ENCODE results near the gene PDE6H. TPM values are rescaled to one million over a fixed set of nuclear protein-coding genes. Genes with fewer than 3 reads are reported as not detected.

Gene PDE6H
- total RNA-seq, 1 donor from 2014 or later: not detected

DNA sequence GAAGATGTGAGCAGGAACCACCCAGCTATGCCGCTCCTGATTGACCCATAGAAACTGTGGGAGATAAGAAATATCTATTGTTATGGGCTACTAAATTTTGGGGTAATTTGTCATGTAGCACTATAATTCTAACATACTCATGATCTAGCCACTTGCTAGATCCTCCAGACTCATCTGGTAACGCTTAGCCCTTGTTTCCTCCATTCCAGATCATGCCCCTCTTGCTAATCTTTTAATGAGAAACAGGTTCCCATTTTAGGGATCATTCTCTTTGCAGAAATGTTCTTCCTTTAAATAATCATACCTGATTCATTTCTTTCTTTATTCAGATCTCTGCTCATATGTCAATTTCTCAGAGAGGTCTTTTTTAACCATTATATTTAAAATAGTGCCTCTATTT lies 7.6 kb upstream of the PDE6H start:
- no peak for FAIRE-seq

DNA sequence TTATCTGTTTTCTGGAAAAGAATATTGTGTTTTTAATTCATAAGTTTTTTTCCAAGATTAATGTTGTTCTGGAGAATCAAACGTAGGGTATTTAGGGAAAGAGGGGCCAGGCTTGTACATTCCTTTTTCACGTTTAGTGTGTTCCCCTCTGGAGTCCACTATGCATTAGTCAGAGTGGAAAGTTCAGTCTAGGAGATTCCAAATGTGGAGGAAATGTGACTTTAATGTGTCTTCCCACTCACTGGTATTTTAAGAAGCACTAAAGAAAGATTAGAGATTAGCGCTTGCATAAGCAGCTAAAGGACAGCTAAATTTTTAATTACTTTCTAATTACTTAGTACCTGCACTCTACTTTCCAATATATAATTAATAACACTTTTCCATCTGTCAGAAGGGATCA lies 4.4 kb upstream of the PDE6H start:
- DNase-seq (ENCODE audit: low spot score in 2 of 2) (no peak), FAIRE-seq (no peak)

More for the DNA sequence above, 7.6 kb upstream of the PDE6H start:
- no peak for DNase-seq (ENCODE audit: low spot score in 2 of 2)

DNA sequence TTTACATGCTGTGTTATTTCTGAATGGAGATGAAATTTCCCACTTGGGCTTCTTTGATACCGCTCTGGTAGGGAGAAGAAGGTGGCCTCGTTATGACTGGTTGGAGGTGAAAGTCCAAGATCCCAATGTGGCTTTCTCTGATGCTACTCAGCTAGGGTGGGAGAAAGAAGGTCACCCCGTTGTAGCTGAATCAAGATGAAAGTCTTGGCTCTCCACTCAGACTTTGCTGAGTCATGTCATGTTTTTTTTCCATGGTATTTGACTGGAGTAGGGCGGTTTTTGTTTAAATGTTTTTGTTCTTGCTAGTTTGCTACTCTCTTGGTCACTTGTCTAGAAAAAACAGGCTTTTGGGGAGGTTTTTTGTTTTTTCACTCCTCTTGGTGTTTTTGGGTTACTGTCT lies 2.4 kb upstream of the PDE6H start:
- FAIRE-seq (no peak), DNase-seq (ENCODE audit: low spot score in 2 of 2) (no peak)

DNA sequence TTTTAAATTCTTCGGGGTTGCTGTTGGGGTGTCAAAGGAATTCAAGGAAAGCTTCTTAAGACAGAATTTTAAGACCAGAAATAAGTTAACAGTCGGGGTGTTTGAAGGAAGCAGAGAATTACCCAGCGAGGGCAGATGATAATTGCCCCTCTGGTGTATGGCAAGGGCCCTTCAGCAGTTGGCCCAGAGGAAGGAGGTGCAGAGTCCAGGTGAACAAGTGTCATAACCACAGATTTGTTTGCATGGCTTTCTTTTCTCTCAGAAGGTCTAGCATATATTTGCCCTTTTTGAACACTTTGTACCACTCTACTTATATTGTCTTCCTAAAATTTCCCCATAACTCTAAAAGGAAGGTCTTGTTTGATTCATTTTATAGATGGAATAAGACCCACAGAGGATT lies 1.8 kb downstream of the PDE6H start:
- no peak for DNase-seq (ENCODE audit: low spot score in 2 of 2)
- no peak for FAIRE-seq

DNA sequence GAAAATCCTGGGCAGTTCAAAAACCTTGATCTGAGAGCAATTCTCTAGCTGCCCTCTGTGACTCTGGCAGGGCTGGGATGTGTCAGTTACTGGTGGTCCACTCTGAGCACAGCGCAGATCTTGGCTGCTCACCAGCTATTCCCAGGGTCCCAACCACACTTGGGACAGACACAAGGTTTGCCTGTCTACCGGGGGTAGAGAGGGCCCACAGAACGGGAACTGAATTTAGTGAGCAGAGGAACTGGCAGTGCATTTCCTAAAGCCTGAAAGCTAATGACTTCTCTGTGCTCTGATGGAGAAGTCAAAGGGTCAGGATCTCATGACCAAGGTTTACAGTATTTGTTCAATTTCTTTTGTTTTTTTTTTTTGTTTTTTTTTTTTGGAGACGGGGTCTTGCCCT lies 2.6 kb downstream of the PDE6H start:
- FAIRE-seq (no peak), DNase-seq (ENCODE audit: low spot score in 2 of 2) (no peak)

DNA sequence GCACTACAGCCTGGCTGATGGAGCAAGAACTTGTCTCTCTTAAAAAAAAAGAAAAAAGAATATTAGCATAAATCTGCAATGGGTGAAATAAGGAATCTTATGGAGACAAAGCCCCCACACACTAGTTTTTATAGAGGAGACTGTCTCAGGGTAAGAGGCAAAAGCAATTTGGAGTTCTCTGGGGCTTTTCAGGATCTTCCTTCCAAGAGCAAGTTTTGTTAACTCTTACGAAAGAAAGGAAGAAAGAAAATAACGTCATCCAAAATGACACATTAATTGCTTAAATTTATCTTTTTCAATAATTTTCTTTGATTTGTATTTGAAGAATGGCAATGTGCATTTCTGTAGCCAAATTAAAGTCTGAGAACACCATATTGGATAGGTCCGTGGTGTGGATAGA lies 3.8 kb downstream of the PDE6H start:
- no peak for DNase-seq (ENCODE audit: low spot score in 2 of 2)
- FAIRE-seq: no peak

DNA sequence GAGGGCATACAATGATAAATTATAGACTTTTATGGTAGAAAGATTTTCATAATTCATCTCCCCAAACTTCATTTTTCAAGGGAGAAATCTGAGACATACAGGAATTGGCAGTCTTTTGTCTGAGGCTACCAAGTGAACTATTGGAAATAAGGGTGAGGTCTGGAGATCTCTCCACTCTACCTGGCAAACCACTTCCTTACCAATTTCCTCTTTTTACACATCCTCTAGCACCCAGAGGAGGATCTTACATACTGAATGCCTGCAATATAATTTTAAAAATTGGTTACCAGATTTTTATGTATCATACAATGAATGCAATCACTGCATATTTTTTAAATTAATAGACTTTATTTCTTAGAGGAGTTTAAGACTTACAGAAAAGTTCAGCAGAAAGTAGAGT lies 6.6 kb downstream of the PDE6H start:
- FAIRE-seq (no peak), DNase-seq (ENCODE audit: low spot score in 2 of 2) (no peak)

DNA sequence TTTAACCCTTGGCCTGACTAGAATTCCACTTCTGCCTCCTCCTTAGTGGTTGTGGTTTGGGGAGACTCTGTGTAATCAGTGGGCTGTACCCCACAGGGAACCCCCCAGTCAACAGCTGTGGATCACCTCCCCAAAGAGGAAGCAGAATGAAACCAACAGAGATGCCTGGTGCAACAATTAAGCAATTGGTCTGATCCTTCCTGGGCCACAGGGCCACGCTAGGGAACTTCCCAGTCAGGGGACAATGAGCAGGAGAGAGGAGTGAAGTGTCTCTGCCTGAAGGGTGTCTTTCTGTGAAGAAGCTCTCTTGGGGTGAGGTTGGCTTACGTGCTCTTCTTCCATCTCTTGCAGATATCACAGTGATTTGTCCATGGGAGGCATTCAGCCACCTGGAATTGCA lies 8.2 kb downstream of the PDE6H start:
- no peak for DNase-seq (ENCODE audit: low spot score in 2 of 2)
- no peak for FAIRE-seq

DNA sequence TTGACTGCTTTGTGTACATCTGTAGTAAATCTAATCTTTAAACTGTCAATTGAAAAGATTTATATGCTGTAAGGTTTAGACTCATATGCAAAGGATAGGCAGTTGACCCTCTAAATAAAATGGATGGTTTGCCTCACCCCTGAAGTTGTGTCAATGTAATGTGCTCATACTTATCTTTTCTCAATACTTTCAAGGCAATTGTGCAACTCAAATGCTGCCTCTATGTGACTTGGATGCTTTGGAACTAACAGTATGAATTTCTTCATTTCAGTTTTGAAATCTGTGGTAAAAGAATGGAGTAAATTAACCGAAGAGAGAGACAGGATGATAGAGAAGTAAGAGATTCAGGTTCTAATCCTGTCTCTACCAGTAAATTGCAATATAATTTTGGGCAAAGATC lies 9.7 kb downstream of the PDE6H start:
- DNase-seq (ENCODE audit: low spot score in 2 of 2) (no peak), FAIRE-seq (no peak)

DNA sequence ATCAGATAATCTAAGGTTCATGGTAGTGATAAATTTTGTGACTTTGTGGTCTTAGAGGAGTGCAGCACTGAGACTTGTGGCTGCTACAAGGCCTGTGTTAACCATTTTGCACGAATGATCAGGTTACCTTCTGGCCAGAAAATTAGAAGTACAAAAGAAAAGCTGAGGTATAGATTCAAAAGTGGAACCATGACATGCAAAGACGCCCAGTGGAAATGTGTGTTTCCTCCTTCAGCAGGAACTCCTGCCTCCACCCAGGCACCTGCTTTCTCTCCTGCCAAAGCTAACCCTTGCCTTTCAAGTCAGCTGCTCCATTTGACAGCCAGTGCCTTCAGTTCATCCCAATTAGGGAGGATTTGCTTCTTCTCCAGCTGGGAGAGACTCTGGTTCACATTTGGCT lies 10.1 kb downstream of the PDE6H start:
- FAIRE-seq: no peak
- no peak for DNase-seq (ENCODE audit: low spot score in 2 of 2)

DNA sequence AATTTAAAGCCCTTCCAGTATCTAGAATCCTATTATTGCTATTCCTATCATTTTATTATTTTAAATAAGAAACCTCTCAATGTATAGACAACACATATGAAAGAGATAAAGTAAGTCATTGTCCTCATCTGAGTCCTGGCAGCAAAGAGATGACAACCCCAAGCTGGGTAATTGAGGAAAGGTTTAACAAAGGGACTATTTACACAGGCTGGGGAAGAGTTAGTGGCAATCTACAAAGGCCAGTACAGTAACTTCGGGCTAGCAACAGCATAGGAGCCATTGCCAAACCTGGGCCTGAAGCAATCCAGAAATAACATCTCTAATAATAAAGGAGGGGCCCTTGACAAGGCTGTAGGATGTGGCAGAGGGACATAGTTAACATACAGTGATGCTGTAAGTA lies 11.2 kb downstream of the PDE6H start:
- no peak for FAIRE-seq
- DNase-seq (ENCODE audit: low spot score in 2 of 2): no peak

DNA sequence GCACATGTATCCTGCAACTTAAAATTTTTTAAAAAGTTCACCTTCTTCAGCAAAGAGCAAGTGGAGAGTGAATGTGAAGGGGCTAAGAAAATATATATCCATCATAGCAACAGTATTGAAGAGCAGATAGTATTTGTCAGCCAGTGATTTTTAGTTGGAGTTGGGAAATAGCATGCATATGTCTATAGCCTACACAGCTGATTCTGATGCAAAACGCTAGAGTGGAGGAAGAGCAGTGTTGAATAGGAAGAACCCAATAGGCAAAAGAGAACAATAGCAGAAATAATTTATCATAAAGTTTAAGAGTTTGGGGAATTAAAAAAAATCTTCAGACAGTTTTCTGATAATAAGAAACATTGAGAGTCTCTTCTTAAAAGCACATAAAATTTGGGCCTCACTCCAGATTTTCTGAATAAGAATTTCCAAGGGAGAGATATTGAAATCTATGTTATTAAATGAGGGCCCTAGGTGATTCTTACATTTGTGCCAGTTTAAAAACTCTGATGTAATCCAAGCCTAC lies 12.0 kb downstream of the PDE6H start:
- no peak for FAIRE-seq
- DNase-seq (ENCODE audit: low spot score in 2 of 2): no peak

DNA sequence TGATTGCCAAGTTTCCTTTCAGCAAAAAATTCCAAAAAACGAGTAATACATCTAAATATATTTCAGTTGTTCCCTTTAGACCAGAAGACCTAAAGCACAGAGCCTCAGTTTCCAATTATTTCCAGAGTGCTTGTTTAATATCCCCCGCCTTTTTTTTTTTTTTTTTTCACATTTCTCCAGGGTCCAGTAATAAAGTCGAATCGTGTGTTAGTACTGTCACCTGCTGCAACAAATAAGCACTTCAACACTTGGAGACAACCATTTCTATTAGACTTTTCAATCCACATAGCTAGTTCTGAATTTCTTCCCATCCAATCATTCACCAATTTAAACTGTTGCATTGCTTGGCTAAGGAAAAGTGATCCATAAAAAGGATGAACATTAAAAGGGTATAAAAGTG lies 13.6 kb downstream of the PDE6H start:
- no peak for FAIRE-seq
- no peak for DNase-seq (ENCODE audit: low spot score in 2 of 2)

DNA sequence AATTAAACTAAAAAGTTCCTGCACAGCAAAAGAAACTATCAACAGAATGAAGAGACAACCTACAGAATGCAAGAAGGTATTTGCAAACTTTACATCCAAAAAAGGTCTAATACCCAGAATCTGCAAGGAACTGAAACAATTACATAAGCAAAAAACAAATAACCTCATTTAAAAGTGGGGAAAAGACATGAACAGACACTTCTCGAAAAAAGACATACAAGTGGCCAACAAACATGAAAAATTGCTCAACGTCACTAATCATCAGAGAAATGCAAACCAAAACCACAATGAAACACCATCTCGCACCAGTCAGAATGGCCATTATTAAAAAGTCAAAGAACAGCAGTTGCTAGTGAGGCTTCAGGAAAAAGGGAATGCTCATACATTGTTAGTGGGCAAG lies 15.2 kb downstream of the PDE6H start:
- no peak for DNase-seq (ENCODE audit: low spot score in 2 of 2)
- FAIRE-seq: no peak

DNA sequence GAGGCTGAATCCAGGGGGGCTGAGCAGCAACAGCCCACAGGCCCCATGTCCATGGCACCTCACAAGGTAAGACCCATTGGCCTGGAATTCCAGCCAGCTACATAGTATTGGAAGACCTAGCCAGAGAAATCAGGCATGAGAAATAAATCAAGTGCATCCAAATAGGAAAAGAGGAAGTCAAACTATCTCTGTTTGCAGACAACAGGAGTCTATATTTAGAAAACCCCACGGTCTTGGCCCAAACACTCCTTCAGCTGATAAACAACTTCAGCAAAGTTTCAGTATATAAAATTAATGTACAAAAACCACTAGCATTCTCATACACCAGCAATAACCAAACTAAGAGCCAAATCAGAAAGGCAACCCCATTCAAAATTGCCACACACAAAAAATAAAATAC lies 16.9 kb downstream of the PDE6H start:
- DNase-seq (ENCODE audit: low spot score in 2 of 2): no peak
- no peak for FAIRE-seq

DNA sequence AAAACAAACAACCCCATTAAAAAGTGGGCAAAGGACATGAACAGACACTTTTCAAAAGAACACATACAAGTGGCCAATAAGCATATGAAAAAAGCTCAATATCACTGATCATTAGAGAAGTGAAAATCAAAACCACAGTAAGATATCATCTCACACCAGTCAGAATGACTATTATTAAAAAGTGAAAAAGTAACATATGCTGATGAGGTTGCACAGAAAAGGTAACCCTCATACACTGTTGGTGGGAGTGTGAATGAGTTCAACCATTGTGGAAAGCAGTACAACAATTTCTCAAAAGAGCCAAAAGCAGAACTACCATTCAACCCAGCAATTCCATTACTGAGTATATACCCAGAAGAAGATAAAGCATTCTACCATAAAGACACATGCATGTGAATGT lies 18.2 kb downstream of the PDE6H start:
- DNase-seq (ENCODE audit: low spot score in 2 of 2): no peak
- no peak for FAIRE-seq

DNA sequence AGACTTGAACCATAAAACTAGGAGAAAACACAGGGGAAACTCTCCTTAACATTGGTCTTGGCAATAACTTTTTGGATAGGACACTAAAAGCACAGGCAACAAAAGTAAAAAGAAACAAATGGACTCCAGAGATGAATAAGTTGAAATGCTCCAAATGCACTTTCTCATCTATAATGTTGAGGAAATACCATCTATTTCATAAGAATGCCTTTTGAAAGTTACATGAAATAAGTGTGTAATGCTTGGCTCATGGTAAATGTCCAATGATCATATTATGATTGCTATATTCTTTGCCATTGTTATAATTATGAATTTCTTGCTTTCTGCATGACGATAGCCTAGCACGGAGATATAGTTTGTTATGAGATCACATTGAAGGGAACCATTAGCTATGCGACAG lies 19.8 kb downstream of the PDE6H start:
- FAIRE-seq (no peak), DNase-seq (ENCODE audit: low spot score in 2 of 2) (no peak)

DNA sequence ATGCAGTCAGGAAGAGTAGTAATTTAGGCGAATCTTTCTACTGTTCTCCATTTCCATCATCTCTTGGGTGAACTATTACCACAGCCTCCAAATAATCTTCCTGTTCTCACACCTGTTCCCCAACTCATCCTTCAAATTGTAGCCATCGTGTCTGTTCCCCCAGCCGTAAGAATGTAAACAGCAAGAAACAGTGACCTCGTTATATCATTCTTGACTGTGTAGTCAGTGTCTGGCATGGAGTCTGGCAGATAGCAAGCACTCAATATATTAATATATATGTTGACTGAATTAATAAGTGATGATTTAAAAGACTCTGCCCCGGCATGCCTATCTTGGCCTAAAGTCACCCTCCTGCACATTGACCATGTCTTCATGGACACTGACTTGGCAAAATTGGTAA lies 20.3 kb downstream of the PDE6H start:
- FAIRE-seq: no peak
- no peak for DNase-seq (ENCODE audit: low spot score in 2 of 2)

DNA sequence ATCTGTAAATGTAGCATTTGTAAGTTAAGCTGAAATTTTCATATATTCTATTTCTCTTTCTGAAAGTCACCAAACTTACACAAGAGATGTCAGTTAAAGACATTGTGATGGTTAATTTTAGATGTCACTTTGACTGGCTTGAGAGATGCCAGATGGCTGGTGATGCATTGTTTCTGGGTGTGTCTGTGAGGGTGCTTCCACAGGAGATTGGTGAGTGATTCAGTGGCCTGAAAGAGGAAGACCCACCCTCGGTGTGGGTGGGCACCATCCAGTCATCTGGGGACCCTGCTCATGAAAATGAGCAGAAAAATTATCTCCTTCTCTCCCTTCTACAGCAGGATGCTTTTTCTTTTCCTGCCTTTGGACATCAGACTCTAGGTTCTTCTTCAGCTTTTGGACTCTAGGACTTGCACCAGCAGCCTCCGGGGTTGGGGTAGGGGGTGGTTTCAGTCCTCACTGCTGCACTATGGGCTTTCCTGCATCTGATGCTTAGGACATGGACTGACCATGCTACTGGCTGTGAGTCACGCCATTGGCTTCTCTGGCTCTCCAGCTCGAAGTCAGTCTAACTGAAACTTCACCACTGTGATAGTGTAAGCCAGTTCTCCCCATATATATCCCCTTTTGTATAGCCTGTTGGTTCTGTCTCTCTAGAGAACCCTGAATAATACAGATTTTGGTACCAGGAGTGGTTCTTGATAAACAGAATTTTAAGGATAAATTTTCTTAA lies 20.9 kb downstream of the PDE6H start:
- no peak for DNase-seq (ENCODE audit: low spot score in 2 of 2)

DNA sequence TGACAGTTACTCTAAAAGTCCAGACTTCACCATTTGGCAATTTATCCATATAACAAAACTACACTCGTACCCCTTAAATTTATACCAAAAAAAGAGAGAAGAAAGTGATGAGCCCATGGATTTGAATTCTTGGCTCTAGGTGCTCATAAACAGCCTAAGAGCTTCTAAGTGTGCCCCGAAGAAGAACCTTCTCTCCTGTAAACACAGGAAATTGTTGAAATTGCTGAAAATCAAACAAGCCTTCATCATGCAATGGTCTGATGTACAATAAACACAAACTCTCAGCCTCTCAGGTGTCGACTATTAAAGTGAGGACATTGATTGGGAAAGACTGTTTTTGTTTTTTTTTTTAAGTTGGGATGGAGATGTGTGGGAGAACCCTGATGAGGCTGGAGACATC lies 21.8 kb downstream of the PDE6H start:
- FAIRE-seq (no peak), DNase-seq (ENCODE audit: low spot score in 2 of 2) (no peak)

More for the DNA sequence above, 20.9 kb downstream of the PDE6H start:
- FAIRE-seq: no peak

DNA sequence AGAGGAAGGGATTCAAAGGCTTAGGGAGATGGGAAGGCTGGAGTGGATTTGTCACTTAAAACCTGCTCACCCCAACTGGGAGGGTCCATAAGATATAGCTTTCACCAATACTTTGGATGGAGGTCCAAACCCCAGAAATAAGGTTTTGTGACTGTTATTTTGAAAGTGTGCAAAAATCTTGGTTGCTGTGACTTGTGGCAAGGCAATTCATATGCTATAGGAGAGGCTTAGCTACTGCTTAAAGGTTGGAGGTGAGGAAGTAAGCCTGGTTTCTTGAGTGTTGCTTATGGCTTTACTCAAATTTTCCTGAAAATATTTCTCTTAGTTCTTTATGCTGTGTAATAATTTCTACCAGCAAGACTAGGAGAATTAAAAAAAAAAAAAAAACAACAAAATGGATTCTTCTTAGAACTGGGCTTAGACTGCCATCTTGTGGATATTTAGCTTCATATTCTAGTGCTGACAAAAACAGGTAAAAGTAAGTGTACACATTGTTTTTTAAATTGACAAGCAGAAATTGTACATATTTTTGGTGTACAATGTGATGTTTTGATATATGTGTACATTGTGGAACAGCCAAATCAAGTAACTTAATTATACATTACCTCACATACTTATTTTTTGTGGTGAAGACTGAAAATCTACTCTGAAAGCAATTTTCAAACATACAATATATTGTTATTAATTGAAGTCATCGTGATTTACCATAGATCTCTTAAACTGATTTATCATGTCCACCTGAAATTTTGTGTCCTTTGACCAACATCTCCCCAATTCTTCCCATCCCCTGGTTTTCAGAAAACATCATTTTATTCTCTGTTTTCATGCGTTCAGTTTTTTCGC lies 23.0 kb downstream of the PDE6H start:
- FAIRE-seq (peak; percentile 93), DNase-seq (ENCODE audit: low spot score in 2 of 2) (peak; percentile 8 to 21)

DNA sequence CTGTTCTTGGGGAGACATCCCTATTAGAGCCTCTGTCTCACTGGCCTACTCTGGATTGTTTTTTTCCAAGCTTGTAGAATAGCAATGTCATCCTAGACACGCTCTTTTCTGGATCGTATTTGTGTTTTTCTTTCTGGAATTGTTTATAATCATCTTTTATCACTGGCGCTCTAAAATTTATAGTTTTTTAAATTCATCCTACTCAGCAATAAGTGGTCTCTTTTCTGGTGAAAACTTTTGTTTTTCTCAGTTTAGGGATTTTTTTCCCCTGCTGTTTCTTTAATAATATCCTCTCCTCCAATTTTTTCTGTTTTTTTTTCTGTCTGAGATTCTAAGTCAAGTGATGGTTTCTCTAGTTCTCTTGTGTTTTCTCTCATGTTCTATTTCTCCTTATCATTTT lies 25.2 kb downstream of the PDE6H start:
- no peak for FAIRE-seq

More for the DNA sequence above, 25.2 kb downstream of the PDE6H start:
- no peak for DNase-seq (ENCODE audit: low spot score in 2 of 2)
